Measurements from ENCODE around the gene TIMM17A. TPM values are rescaled to one million over a fixed set of nuclear protein-coding genes. Genes with fewer than 3 reads are reported as not detected.
"Not testable (repeated sequence)": the region's sequence is repeated elsewhere in the genome, so short reads cannot be mapped to it uniquely, and the experiment has no call there.

TIMM17A gene
- total RNA-seq, 1 experiment from 2014 or later, result 56.1 TPM

- TF ChIP-seq ZNF425 (CRISPR knock-in tag; conservative IDR thresholded peaks at IDR 0.05) (no peak), NFE2L1 (CRISPR knock-in tag; IDR thresholded peaks at IDR 0.05) (no peak), FOXJ3 (CRISPR knock-in tag; IDR thresholded peaks at IDR 0.05; ENCODE audit: borderline replicate concordance) (no peak), OVOL2 (CRISPR knock-in tag; IDR thresholded peaks at IDR 0.05; ENCODE audit: borderline replicate concordance) (no peak), PRDM15 (CRISPR knock-in tag; IDR thresholded peaks at IDR 0.05) (no peak), RORB (CRISPR knock-in tag; IDR thresholded peaks at IDR 0.05) (no peak), ZNF121 (CRISPR knock-in tag; IDR thresholded peaks at IDR 0.05) (no peak), TP53 (CRISPR knock-in tag; IDR thresholded peaks at IDR 0.05) (no peak), ELF4 (CRISPR knock-in tag; IDR thresholded peaks at IDR 0.05; ENCODE audit: low read depth) (no peak), USF1 (CRISPR knock-in tag; IDR thresholded peaks at IDR 0.05) (no peak), GRHL2 (CRISPR knock-in tag; IDR thresholded peaks at IDR 0.05; ENCODE audit: insufficient replicate concordance, severe bottlenecking) (no peak), ATF2 (CRISPR knock-in tag; IDR thresholded peaks at IDR 0.05; ENCODE audit: borderline replicate concordance, low read depth) (no peak), ZNF138 (CRISPR knock-in tag; conservative IDR thresholded peaks at IDR 0.05) (no peak), ZBTB21 (CRISPR knock-in tag; IDR thresholded peaks at IDR 0.05; ENCODE audit: borderline replicate concordance) (no peak), TCF7 (CRISPR knock-in tag; IDR thresholded peaks at IDR 0.05; ENCODE audit: low read depth) (no peak)
- TF ChIP-seq, protein P1, sequence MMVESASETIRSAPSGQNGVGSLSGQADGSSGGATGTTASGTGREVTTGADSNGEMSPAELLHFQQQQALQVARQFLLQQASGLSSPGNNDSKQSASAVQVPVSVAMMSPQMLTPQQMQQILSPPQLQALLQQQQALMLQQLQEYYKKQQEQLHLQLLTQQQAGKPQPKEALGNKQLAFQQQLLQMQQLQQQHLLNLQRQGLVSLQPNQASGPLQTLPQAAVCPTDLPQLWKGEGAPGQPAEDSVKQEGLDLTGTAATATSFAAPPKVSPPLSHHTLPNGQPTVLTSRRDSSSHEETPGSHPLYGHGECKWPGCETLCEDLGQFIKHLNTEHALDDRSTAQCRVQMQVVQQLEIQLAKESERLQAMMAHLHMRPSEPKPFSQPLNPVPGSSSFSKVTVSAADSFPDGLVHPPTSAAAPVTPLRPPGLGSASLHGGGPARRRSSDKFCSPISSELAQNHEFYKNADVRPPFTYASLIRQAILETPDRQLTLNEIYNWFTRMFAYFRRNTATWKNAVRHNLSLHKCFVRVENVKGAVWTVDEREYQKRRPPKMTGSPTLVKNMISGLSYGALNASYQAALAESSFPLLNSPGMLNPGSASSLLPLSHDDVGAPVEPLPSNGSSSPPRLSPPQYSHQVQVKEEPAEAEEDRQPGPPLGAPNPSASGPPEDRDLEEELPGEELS (CRISPR knock-in tag; IDR thresholded peaks at IDR 0.05), result no peak
Measured at GRCh38 chr1:201939574-201939973, 15.7 kb upstream of the TIMM17A start (continued).

DNA sequence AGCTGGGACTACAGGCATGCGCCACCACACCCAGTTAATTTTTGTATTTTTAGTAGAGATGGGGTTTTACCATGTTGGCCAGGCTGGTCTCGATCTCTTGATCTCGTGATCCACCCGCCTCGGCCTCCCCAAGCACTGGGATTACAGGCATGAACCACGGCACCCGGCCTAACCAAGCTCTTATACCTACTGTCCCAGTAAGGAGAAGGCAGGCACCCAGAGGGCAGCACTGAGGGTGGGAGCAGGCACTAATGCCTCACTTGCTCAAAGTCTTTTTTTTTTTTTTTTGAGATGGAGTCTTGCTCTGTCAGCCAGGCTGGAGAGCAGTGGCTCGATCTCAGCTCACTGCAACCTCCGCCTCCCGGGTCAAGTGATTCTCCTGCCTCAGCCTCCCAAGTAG, 15.0 kb upstream of the TIMM17A start:
- peak; percentile 19 for DNase-seq (ENCODE audit: low spot score)

More for the DNA sequence above, 15.0 kb upstream of the TIMM17A start:
- Mint-ChIP-seq H3K4me3 (peak overlapping the region; percentile 12; the same call in 1 of the 2 replicates), H3K4me1 (peaks cover 23% of the 10 kb centered on the region)
- CTCF ChIA-PET, result interaction anchor here (0.6 to 1.2 kb wide), 9 partner anchors 9 to 214 kb away, joined by 3 to 12 read pairs (median 4); no protein-coding TSS in a partner anchor
- POLR2A ChIA-PET, result interaction anchor here (0.7 to 2.6 kb wide), 3 partner anchors 42 to 62 kb away, joined by 3 to 14 read pairs (median 3); partner anchors contain the start of gene RNPEP
- H3K27ac Mint-ChIP-seq; ATAC-seq; H3K36me3 Mint-ChIP-seq; H3K9me3 Mint-ChIP-seq; H3K27me3 Mint-ChIP-seq (ENCODE audit: low read depth): not testable (repeated sequence)
